ENCODE results near the gene QKI. TPM values are rescaled to one million over a fixed set of nuclear protein-coding genes. Genes with fewer than 3 reads are reported as not detected.

QKI gene
- total RNA-seq, 1 donor from 2014 or later: 247 TPM

DNA sequence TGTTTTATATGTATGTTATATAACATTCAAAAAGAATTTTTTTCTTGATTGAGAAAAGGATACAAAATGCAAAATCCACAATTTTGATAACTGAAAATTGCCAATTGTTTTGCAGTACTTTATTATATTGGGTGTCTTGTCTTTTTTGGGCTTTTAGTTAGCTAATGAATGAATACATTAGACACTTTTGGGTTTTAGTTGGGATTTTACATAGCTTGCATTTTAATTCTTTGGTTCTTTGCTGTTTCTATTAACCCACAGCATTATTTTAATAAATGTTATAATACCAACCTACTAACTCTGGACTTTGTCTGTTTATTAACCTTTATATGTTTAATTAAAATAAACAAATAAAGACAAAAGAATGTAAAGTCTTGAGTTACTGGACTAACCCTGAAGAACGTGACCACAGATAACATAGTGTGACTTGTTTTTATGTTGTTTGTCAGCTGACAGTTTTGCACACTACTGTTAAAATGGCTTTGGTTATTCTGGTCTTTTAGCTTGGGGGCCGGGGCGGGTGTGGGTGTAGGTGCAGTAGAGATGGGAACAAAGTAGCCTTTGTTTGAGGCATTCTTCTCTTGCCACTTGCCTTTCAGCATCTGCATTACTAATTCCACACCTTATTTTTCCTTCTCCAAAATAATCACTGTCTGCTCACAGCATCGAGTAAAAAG is 159.1 kb downstream of the QKI start:
- ATAC-seq (no peak), DNase-seq (no peak)
- Histone ChIP-seq H3K4me3 (no peak overlapping the region), H3K36me3 (peaks cover 31% of the 10 kb centered on the region), H3K27me3 (ENCODE audit: low read depth) (no peaks in the 10 kb centered on the region), H3K9me3 (no peaks in the 10 kb centered on the region), H3K4me1 (no peaks in the 10 kb centered on the region), H3K27ac (no peak overlapping the region)
- intact Hi-C loops (cut with DNase I): no loop called here
- no peak for TF ChIP-seq CTCF (IDR thresholded peaks at IDR 0.05)

- H3K4me3 ChIP-seq: no peak overlapping the region
- DNase-seq (no peak), ATAC-seq (no peak)
- H3K4me1 ChIP-seq: peaks cover 11% of the 10 kb centered on the region
- H3K27ac ChIP-seq: no peak overlapping the region
- no peaks in the 10 kb centered on the region for H3K9me3 ChIP-seq
- no peaks in the 10 kb centered on the region for H3K27me3 ChIP-seq (ENCODE audit: low read depth)
- TF ChIP-seq CTCF (IDR thresholded peaks at IDR 0.05): no peak
- intact Hi-C loops (cut with DNase I): no loop called here
- H3K36me3 ChIP-seq: peaks cover 21% of the 10 kb centered on the region
Measured at GRCh38 chr6:163576114-163576513, 161.6 kb downstream of the QKI start.

DNA sequence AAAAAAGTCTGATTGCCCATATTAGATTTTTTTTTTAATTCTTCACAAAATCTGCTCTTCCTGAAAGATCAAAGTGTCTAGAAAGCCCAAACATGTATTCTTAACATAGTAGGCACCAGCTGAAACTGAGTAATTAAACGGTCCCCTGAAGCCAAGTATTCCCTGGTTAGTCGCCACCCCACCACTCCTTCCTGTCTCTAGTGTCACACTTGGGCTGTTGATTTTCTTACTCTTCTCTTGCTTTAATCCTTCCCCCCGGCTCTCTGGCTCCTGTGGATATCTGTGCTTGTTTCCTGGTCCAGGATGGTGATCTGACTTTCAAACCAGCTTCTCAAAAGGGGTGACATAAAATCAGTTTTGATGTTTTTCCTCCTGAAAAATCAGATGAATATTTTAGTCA is 162.9 kb downstream of the QKI start:
- no peak for TF ChIP-seq CTCF (IDR thresholded peaks at IDR 0.05)
- ATAC-seq (no peak), DNase-seq (no peak)
- intact Hi-C loops (cut with DNase I): no loop called here
- Histone ChIP-seq H3K36me3 (peaks cover 14% of the 10 kb centered on the region), H3K4me3 (no peak overlapping the region), H3K27me3 (ENCODE audit: low read depth) (no peaks in the 10 kb centered on the region), H3K27ac (no peak overlapping the region), H3K4me1 (peaks cover 11% of the 10 kb centered on the region), H3K9me3 (no peaks in the 10 kb centered on the region)

DNA sequence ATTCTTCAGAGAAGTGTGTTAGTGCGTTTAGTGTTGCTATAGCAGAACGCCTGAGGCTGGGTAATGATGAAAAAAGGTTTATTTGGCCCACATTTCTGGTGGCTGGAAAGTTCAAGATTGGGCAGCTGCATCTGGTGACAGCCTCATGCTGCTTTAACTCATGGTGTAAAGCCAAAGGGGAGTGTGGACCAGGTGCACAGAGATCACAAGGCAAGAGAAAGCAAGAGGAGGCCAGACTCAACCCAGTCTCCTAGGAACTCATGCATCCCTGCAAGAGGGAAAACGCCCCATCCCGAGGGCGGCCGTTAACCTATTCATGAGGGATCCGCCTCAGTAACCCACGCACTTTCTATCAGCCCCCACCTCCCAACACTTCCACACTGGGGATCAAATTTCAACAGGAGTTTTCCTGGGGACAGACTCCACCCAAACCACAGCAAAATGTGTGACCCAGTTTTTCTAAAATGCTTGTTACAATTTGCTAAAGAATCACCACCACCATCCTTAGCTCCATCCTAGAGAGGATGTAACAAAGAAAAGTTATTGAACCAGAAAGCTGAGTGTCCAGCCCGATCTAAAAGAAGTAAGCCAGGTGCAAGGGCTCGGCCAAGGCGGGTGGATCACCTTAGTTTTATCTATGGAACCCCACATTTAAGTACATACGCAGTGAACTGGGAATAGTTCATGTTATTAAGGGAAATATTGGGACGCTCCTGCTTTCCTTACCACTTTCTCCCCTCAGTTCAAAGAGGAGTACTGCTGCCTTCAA is 164.8 kb downstream of the QKI start:
- H3K4me1 ChIP-seq: peaks cover 11% of the 10 kb centered on the region
- no peak overlapping the region for H3K4me3 ChIP-seq
- H3K36me3 ChIP-seq: peaks cover 7% of the 10 kb centered on the region
- H3K27me3 ChIP-seq (ENCODE audit: low read depth): no peaks in the 10 kb centered on the region
- DNase-seq (no peak), ATAC-seq (peak; percentile 31 to 34)
- no peak for TF ChIP-seq CTCF (IDR thresholded peaks at IDR 0.05)
- intact Hi-C loops (cut with DNase I): no loop called here
- H3K9me3 ChIP-seq: no peaks in the 10 kb centered on the region
- no peak overlapping the region for H3K27ac ChIP-seq

- Histone ChIP-seq H3K4me3 (no peak overlapping the region), H3K36me3 (peaks cover 1% of the 10 kb centered on the region), H3K4me1 (peaks cover 11% of the 10 kb centered on the region), H3K27me3 (ENCODE audit: low read depth) (no peaks in the 10 kb centered on the region), H3K9me3 (no peaks in the 10 kb centered on the region), H3K27ac (no peak overlapping the region)
- intact Hi-C loops (cut with DNase I): no loop called here
- TF ChIP-seq CTCF (IDR thresholded peaks at IDR 0.05): no peak
- ATAC-seq (peak; percentile 73 to 86), DNase-seq (no peak)
Measured at GRCh38 chr6:163579880-163580295, 165.4 kb downstream of the QKI start.
